Fibroblast of skin of scalp (primary cell): Measurements from ENCODE around the gene SLC35F4.

Experiments
- DNase-seq: peaks from one replicate; pipeline ENCODE4 v3.0.0-alpha.2; 2013

SLC35F4 gene

GRCh38 chr14:57848353-57848752 is 17.5 kb downstream of the SLC35F4 start:
- peak; percentile 38 for DNase-seq

- DNase-seq = no peak
Measured at GRCh38 chr14:57847706-57848105, 18.2 kb downstream of the SLC35F4 start.

DNA sequence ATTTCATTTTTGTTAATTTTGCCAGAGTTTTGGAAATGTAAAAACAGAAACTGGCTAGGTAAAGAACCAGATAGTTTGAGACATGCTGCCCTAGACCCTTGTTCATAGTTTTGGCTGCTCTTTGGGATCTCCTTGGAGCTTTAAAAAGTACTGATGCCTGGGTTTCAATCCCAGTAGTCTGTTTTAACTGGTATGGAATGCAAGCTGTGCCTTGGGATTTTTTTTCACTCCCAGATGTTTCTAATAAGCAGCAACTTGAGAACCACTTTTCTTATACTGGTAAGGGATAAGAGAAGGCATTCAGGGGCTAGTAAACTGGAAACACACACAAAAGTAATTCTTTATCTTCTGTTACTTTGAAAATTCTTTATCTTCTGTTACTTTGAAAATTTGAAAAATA is 18.8 kb downstream of the SLC35F4 start:
- peak; percentile 88 for DNase-seq

- peak; percentile 53 for DNase-seq
Measured at GRCh38 chr14:57846596-57846995, 19.3 kb downstream of the SLC35F4 start.

GRCh38 chr14:57845802-57846531 is 19.9 kb downstream of the SLC35F4 start:
- peak; percentile 86 for DNase-seq

DNA sequence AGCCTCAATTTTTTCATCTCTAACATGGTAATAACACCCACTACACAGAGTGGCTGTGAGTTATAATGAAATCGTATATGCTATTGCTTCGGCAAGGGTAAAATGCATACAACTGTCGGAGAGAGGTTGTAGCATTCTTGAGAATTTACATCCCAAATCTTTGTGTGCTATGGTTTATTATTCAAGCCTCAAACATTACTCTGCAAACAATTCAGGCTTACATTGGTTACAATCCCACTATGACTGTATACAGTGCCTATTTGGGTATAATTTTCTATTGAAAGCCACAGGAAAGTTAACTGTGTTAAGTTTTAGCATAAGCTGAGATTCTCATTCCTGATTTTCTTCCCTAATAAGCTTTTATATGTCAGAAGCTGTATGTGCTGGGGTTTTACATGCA is 20.6 kb downstream of the SLC35F4 start:
- DNase-seq = peak; percentile 51

DNA sequence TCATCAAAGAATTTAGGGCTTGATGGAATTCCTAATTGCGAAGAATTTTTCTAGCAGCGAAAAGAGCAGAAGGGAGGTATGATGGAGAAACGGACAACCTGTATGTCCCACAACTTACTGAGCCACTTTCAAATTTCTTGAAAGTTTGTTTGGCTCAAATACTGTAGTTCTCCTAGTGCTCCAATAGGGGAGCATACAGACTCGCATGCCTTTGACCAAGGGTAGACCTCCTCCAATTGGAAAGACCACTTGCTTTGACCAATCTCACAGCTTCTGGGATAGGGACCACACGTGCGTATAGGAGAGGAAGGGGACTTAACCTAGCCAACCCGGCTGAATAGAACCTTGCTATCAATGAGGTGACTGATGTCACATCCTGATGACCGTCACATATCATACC is 28.6 kb downstream of the SLC35F4 start:
- no peak for DNase-seq

DNA sequence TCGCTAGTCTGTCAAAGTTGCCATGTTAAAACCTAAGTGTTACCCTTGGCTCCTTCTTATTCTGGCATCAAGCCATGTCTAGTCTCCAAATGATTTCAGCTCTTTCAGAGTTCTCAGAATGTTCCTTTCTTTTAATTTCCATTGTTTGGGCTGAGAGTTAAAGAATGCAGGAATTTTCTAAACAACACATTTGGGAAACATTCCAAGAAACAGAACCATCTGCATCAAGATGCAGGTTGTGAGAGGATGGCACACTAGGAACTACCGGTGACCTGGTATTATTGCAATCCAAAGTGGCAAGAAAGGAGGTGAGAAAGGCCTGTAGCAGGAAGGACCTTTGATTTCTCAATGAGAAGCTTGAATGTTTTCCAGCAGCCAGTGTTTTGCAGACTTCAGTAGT is 30.1 kb downstream of the SLC35F4 start:
- no peak for DNase-seq

- DNase-seq = no peak
Measured at GRCh38 chr14:57834961-57835360, 30.9 kb downstream of the SLC35F4 start.

DNA sequence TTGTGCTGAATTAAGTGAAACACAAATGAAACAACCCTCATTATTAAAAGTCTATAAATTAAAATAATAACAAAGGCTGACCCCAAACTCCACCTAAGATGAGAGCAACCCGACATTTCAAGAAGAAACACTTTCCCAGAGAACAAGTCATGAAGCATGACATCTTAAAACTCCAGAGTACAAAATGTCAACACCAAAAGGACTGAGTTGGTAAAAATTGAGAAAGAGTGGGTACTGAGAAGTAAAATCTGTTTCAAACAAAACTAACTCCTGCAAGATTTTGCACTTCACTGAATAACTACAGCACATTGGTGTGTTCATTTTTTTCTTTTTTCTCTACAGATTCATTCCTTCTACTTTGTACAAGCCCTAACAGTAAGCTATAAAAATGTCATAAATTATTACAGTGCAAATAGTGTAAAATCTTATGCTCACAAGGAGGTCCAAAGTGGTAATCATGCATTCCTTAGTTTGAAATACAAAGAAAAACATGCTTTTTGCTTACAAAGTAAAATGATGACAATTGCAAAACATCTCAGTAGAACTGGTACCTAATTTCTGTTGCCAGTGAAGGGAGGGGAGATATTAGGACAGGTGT is 31.8 kb downstream of the SLC35F4 start:
- DNase-seq = no peak

GRCh38 chr14:57833323-57833722 is 32.6 kb downstream of the SLC35F4 start:
- DNase-seq = peak; percentile 94

GRCh38 chr14:57831981-57832380 is 33.9 kb downstream of the SLC35F4 start:
- DNase-seq = no peak

- DNase-seq = no peak
Measured at GRCh38 chr14:57828713-57829112, 37.2 kb downstream of the SLC35F4 start.

GRCh38 chr14:57823015-57823660 is 42.8 kb downstream of the SLC35F4 start:
- DNase-seq = no peak

GRCh38 chr14:57822081-57822480 is 43.8 kb downstream of the SLC35F4 start:
- no peak for DNase-seq

DNA sequence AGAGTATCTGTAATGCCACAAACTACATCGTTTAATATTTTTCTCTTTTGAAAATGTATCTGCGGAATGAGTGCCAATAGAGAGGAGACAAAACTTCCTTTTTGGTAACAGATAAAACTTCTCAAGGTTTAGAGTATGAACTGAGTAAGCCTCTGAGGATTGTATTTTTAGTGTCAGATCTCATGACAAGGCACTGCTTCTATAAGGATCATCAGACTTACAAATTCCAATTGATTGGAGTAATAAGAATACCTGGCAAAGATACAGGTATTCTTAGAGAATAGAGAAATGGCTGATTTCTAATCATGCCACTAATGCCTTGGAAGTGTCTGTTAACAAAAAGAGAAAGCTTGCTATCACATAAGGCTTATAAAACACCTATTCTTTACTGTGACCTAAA is 45.3 kb downstream of the SLC35F4 start:
- no peak for DNase-seq

DNA sequence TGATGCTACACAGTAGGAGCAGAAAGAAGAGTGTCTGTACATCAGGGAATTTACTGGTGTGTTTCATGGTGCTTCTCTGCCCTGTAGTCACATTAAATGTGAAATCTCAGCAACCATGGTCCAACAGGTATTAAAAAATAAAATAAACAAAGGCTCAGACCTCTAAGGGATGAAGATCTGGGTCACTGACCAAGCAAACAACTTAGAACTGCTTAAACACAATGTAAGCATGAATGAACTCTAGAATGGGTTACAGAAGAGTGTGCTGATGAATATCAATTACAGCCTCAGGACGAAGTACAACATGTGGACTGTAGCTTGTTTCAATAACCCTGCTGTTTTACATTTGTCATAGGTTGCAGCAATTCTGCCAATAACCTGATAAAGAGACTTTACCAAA is 47.4 kb downstream of the SLC35F4 start:
- no peak for DNase-seq

DNA sequence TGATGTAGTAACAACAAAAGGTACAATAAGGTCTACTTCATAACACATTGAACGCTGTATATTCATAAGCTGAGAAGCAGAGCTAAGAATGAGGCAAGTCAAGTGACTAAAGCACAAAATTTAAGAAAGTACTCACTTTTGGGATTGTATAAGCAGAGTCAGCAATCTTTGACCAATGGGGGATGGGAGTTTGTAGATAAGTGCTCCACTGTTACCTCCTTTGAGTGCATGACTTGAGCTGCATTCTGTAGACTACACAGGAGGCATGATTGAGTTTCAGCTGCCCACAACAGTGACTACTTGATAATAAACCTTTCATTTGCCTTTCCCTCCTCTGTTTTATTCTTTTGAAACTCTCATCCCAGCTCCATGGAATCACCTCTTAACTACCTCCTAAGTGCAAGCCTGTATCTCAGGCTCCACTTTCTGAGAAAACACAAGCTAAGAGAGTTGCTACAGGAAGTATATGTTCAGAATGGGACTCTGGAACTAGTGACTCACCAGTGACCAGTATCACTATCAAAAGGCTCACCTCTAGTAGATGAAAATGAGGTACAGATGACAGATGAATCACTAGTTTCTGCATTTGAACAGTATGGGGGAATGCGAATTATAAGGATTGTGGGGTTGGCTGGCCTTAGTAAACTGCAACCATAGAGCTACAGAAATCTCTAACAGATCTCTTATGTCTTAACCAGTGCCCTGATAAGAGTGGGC is 49.2 kb downstream of the SLC35F4 start:
- no peak for DNase-seq

GRCh38 chr14:57814726-57815125 is 51.2 kb downstream of the SLC35F4 start:
- DNase-seq = no peak

- no peak for DNase-seq
Measured at GRCh38 chr14:57812741-57813140, 53.2 kb downstream of the SLC35F4 start.

- DNase-seq = no peak
Measured at GRCh38 chr14:57811998-57812546, 53.8 kb downstream of the SLC35F4 start.

DNA sequence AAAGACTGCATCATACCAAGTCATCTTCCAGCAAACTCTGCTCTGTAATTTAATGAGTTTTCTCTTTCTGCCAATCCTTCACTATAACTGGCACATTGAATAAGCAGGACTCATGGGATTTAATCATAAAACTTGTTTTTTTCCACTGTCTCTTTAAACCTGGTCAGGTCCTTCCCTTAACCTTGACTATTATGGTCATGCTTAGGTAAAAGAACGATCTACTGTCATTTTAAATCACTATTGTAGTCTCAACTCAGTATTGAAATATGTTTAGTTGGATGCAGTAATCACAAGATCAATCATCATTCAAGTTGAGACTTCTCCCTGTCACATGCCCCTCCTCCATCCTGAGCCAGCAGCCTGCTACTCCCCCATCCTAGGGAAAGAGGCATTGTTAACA is 56.1 kb downstream of the SLC35F4 start:
- no peak for DNase-seq

DNA sequence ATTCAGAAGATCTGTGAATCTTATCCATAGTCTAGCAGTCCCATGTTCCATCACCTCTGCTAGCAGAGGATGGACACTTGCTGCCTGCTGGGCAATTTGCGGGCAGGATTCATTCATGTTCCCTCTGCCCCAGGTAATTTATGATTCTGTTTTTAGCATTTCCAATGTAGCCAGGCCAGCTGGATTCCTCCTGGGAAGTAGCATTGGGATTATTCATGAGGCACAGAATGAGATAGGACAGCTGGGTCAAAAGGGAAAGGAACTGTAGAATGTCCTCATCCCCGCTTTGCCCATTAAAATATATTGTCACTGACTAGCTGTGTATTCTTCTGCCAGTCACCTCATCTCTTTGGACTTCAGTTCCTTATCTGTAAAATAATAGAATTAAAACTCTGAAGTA is 68.7 kb downstream of the SLC35F4 start:
- DNase-seq = no peak
